ENCODE measurements around the gene PTPN2. TPM values are rescaled to one million over a fixed set of nuclear protein-coding genes. Genes with fewer than 3 reads are reported as not detected.

PTPN2 gene
- total RNA-seq, 1 donor from 2014 or later, result 31.4 TPM

- Mint-ChIP-seq H3K4me1 (ENCODE audit: unreplicated experiment) (peaks cover 18% of the 10 kb centered on the region), H3K27ac (no peak overlapping the region), H3K36me3 (peaks cover 35% of the 10 kb centered on the region), H3K9me3 (no peaks in the 10 kb centered on the region), H3K27me3 (no peaks in the 10 kb centered on the region), H3K4me3 (no peak overlapping the region)
- no peak for DNase-seq (ENCODE audit: extremely low spot score, unreplicated experiment)
- no peak for TF ChIP-seq CTCF (conservative IDR thresholded peaks at IDR 0.05)
Observed at GRCh38 chr18:12820506-12820905, 63.5 kb downstream of the PTPN2 start.

- Mint-ChIP-seq H3K4me3 (no peak overlapping the region), H3K36me3 (peaks cover 32% of the 10 kb centered on the region), H3K27me3 (no peaks in the 10 kb centered on the region), H3K4me1 (ENCODE audit: unreplicated experiment) (peaks cover 18% of the 10 kb centered on the region), H3K27ac (no peak overlapping the region), H3K9me3 (no peaks in the 10 kb centered on the region)
- no peak for TF ChIP-seq CTCF (conservative IDR thresholded peaks at IDR 0.05)
- DNase-seq (ENCODE audit: extremely low spot score, unreplicated experiment), result no peak
Observed at GRCh38 chr18:12819841-12820240, 64.2 kb downstream of the PTPN2 start.

- peaks cover 32% of the 10 kb centered on the region for H3K36me3 Mint-ChIP-seq
- DNase-seq (ENCODE audit: extremely low spot score, unreplicated experiment), result no peak
- TF ChIP-seq CTCF (conservative IDR thresholded peaks at IDR 0.05), result no peak
- no peak overlapping the region for H3K4me3 Mint-ChIP-seq
- no peaks in the 10 kb centered on the region for H3K27me3 Mint-ChIP-seq
- H3K27ac Mint-ChIP-seq, result no peak overlapping the region
- H3K4me1 Mint-ChIP-seq (ENCODE audit: unreplicated experiment), result peaks cover 18% of the 10 kb centered on the region
- no peaks in the 10 kb centered on the region for H3K9me3 Mint-ChIP-seq
Observed at GRCh38 chr18:12819322-12819721, 64.7 kb downstream of the PTPN2 start.

DNA sequence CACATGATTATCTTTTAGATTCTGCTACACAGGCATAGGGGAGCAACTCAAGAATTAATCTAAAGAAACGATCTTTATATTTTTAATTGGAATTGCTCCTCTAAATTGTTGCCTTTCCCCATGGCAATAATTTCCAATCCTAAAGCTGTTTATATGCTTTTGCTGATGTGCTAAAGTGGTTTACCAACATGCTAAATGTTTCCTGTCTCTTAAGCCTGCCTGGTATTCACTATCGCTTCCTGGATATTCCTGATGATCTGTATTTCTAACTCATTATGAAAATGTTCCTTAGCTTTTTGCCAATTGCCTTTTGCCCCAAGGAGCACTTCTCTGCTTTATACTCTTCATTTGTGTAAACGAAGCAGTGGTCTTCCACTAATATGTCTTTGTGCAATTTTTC is 65.8 kb downstream of the PTPN2 start:
- H3K4me3 Mint-ChIP-seq, result no peak overlapping the region
- no peaks in the 10 kb centered on the region for H3K27me3 Mint-ChIP-seq
- no peak for DNase-seq (ENCODE audit: extremely low spot score, unreplicated experiment)
- H3K9me3 Mint-ChIP-seq, result no peaks in the 10 kb centered on the region
- no peak for TF ChIP-seq CTCF (conservative IDR thresholded peaks at IDR 0.05)
- H3K27ac Mint-ChIP-seq, result no peak overlapping the region
- peaks cover 18% of the 10 kb centered on the region for H3K4me1 Mint-ChIP-seq (ENCODE audit: unreplicated experiment)
- H3K36me3 Mint-ChIP-seq, result peaks cover 30% of the 10 kb centered on the region

DNA sequence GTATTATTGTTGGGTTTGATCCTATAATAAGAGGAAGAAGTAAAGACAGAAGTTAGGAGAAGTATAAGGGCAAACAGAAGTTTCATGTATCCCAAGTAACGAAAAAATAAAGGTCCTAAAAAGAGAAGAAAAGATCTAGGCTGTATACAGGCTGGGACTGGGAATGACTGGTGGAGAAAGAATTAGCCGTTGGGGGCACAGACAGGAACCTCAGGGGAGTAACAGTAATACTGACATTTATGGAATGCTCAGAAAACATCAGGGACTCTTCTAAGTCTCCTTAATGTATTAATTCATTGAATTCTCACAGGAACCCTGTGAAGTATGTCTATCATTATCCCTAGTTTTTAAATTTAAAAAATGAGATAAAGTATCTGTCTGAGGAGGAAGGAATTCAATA is 67.6 kb downstream of the PTPN2 start:
- Mint-ChIP-seq H3K36me3 (peaks cover 24% of the 10 kb centered on the region), H3K27ac (no peak overlapping the region), H3K27me3 (no peaks in the 10 kb centered on the region), H3K4me1 (ENCODE audit: unreplicated experiment) (peaks cover 14% of the 10 kb centered on the region), H3K4me3 (no peak overlapping the region), H3K9me3 (no peaks in the 10 kb centered on the region)
- no peak for DNase-seq (ENCODE audit: extremely low spot score, unreplicated experiment)
- no peak for TF ChIP-seq CTCF (conservative IDR thresholded peaks at IDR 0.05)
